ENCODE results near the gene ESYT2.

DNA sequence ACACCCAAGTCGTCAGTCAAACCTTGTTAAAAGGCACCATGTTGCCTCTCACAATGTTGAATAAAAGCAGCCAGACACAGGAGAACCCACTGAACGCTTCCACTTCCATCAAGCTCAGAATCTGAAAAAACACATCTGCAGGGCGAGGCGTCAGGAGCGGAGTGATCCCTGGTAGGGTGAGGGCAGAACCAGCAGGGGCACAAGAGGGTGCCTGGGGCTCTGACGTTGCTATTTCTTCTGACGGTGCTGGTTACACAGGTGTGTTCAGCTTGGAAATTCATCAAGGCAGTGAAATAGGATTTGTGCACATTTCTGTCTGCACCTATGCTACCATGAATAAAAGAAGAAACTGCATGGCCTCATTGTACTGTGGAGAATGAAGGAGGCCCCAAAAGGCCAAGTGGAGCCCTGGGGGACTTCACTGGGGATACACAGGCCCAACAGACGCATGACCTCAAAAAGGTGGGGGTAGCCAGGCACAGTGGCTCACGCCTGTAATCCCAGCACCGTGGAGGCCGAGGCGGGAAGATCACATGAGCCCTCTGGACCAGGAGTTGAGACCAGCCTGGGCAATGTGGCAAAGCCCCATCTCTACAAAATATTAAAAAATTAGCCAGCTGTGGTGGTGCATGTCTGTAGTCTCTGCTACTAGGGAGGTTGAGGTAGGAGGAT is 105.5 kb downstream of the ESYT2 start:
- TF ChIP-seq POLR2A (IDR thresholded peaks at IDR 0.05; ENCODE audit: low read depth, low read length) (no peak), POLR2AphosphoS5 (IDR thresholded peaks at IDR 0.05; ENCODE audit: low read depth, low read length) (no peak)
